B cell (primary cell): ENCODE data around the gene LTA4H. TPM values are rescaled to one million over a fixed set of nuclear protein-coding genes. Genes with fewer than 3 reads are reported as not detected.

Experiments
- ATAC-seq: fragments of 200-7000 bp; cut with Tn5 transposase; one replicate; pipeline ENCODE4 v1.10.0; 2021; ENCODE audit warnings: low read depth, mild to moderate bottlenecking, moderate number of reproducible peaks, moderate library complexity
- CTCF ChIA-PET: fragments of 350-600 bp; sonication (Branson Sonifier 250); formaldehyde crosslinking; loops from one replicate; lab custom pipeline; 2021; ENCODE audit warnings: antibody characterized with exemption, inconsistent platforms; lab: Charles Lee
- POLR2A ChIA-PET: fragments of 350-600 bp; sonication (Branson Sonifier 250); formaldehyde crosslinking; loops from one replicate; lab custom pipeline; 2021; ENCODE audit warnings: antibody characterized with exemption; lab: Charles Lee
- DNase-seq: peaks from one replicate; pipeline ENCODE4 v3.0.0; 2013
- H2AFZ ChIP-seq: 2 replicates; pipeline ENCODE4 v1.6.1; 2012; ENCODE audit warnings: mild to moderate bottlenecking, low read depth, low read length; ENCODE audit not compliant: insufficient read depth, poor library complexity, severe bottlenecking
- H3K27ac ChIP-seq, 2 donors: 1 replicate in 1 of 2; 2 replicates in 1 of 2; pipeline ENCODE4 v1.5.1; 2012 to 2013; ENCODE audit warnings: low read length in 2 of 2, mild to moderate bottlenecking in 2 of 2, moderate library complexity in 1 of 2
- H3K27me3 ChIP-seq, 4 experiments: fragments of 200-600 bp in 1 of 4; sonication (generic) in 1 of 4; replicated peaks in 1 of 4; 1 replicate in 2 of 4; 2 replicates in 2 of 4; pipeline versions ENCODE4 v1.6.1 to v1.7.0; 2013 to 2016; ENCODE audit warnings: low read length in 3 of 4, mild to moderate bottlenecking in 2 of 4, mixed read lengths in 1 of 4, moderate library complexity in 1 of 4; ENCODE audit not compliant: insufficient read depth in 4 of 4, control insufficient read depth in 3 of 4; ENCODE audit errors: control extremely low read depth in 1 of 4
- H3K36me3 ChIP-seq, 2 experiments: replicated peaks in 1 of 2; 1 replicate in 1 of 2; 2 replicates in 1 of 2; pipeline versions ENCODE4 v1.6.1 to v1.7.1; 2013; ENCODE audit warnings: low read length in 1 of 2; ENCODE audit not compliant: insufficient read depth in 2 of 2, control insufficient read depth in 1 of 2; ENCODE audit errors: control extremely low read depth in 1 of 2, extremely low read depth in 1 of 2
- H3K4me1 ChIP-seq, 2 donors: fragments of 200-600 bp in 1 of 2; sonication (generic) in 1 of 2; 1 replicate in 1 of 2; 2 replicates in 1 of 2; pipeline versions ENCODE4 v1.5.1 to v1.6.1; 2013 to 2017; ENCODE audit warnings: low read length in 2 of 2; ENCODE audit not compliant: control insufficient read depth in 2 of 2, insufficient read depth in 2 of 2
- H3K4me2 ChIP-seq: replicated peaks from 2 replicates; pipeline ENCODE3; 2012; ENCODE audit warnings: mild to moderate bottlenecking, low read depth, low read length; ENCODE audit not compliant: poor library complexity, severe bottlenecking
- H3K4me3 ChIP-seq, 5 experiments: fragments of 200-600 bp in 1 of 5; sonication (generic) in 1 of 5; 1 replicate in 3 of 5; 2 replicates in 2 of 5; pipeline versions ENCODE4 v1.5.1 to v1.7.0; 2011 to 2016; ENCODE audit warnings: low read length in 4 of 5, mild to moderate bottlenecking in 4 of 5, low read depth in 2 of 5, control low read depth in 1 of 5, moderate library complexity in 1 of 5; ENCODE audit not compliant: insufficient read depth in 1 of 5; ENCODE audit errors: control extremely low read depth in 1 of 5, extremely low read depth in 1 of 5
- H3K79me2 ChIP-seq: fragments of 200-600 bp; sonication (generic); one replicate; pipeline ENCODE4 v1.6.0; 2016; ENCODE audit warnings: low read length; ENCODE audit not compliant: control insufficient read depth, insufficient read depth
- H3K9ac ChIP-seq: fragments of 200-600 bp; sonication (generic); 2 replicates; pipeline ENCODE4 v1.6.1; 2017; ENCODE audit warnings: mild to moderate bottlenecking, low read length, moderate library complexity
- H3K9me3 ChIP-seq, 3 donors: one replicate each; pipeline versions ENCODE4 v1.6.1 to v1.7.1; 2013; ENCODE audit warnings: low read length in 2 of 3; ENCODE audit not compliant: control insufficient read depth in 2 of 3, insufficient read depth in 1 of 3; ENCODE audit errors: control extremely low read depth in 1 of 3
- H4K20me1 ChIP-seq: 2 replicates; pipeline ENCODE4 v1.6.0; 2012; ENCODE audit warnings: mild to moderate bottlenecking, low read length; ENCODE audit not compliant: insufficient read depth, control insufficient read depth, poor library complexity, severe bottlenecking
- H3K27ac Mint-ChIP-seq: one replicate; pipeline ENCODE4 v1.8.0; 2021; ENCODE audit warnings: mixed read lengths
- H3K27me3 Mint-ChIP-seq: one replicate; pipeline ENCODE4 v1.8.0; 2021; ENCODE audit warnings: mixed read lengths
- H3K4me1 Mint-ChIP-seq: one replicate; pipeline ENCODE4 v1.8.0; 2021; ENCODE audit warnings: mixed read lengths
- H3K4me3 Mint-ChIP-seq: one replicate; pipeline ENCODE4 v1.8.0; 2021; ENCODE audit warnings: mixed read lengths
- H3K9me3 Mint-ChIP-seq: one replicate; pipeline ENCODE4 v1.8.0; 2022; ENCODE audit warnings: mixed read lengths; ENCODE audit not compliant: insufficient read depth
- CTCF ChIP-seq: fragments of 200-600 bp; IDR thresholded peaks from one replicate; pipeline ENCODE4 v1.8.0; 2022; ENCODE audit warnings: antibody characterized with exemption, mild to moderate bottlenecking
- EZH2 ChIP-seq: IDR thresholded peaks from 2 replicates; pipeline ENCODE4 v1.6.1; 2012; ENCODE audit warnings: borderline replicate concordance, low read depth, mild to moderate bottlenecking, moderate library complexity, low read length; ENCODE audit not compliant: insufficient read depth, poor library complexity, severe bottlenecking
- WGBS: methylation state at CpG from one replicate; pipeline ENCODE4 v1.1.5; 2013; ENCODE audit warnings: missing lambda C conversion rate; ENCODE audit not compliant: insufficient coverage; 5-methylcytosine and 5-hydroxymethylcytosine counted together
- intact Hi-C: fragments of 100-400 bp; cut with micrococcal nuclease; formaldehyde crosslinking; loops from one replicate; pipeline ENCODE4 v1.10.0; 2022
- polyA minus RNA-seq: library from RNA; depleted of rRNA, polyadenylated mRNA; stranded (reverse); fragments of >200 nt; gene quantifications from 2 replicates; pipeline ENCODE4 v1.2.3, GENCODE V29; 2012
- polyA plus RNA-seq: library from polyadenylated mRNA; depleted of rRNA; stranded (reverse); fragments of >200 nt; gene quantifications from 2 replicates; pipeline ENCODE4 v1.2.3, GENCODE V29; 2012
- total RNA-seq, 2 donors: library from RNA; stranded (reverse); fragments of 120-200 nt in 1 of 2; gene quantifications; 1 replicate in 1 of 2; 2 replicates in 1 of 2; pipeline versions ENCODE4 v1.2.3 to v1.2.4, GENCODE V29; 2013 to 2022

Gene LTA4H
- total RNA-seq (158 and 167 TPM in 2 replicates), polyA plus RNA-seq (129 and 153 TPM in 2 replicates), polyA minus RNA-seq (105 and 129 TPM in 2 replicates)
- 279 TPM for total RNA-seq (2013)

DNA sequence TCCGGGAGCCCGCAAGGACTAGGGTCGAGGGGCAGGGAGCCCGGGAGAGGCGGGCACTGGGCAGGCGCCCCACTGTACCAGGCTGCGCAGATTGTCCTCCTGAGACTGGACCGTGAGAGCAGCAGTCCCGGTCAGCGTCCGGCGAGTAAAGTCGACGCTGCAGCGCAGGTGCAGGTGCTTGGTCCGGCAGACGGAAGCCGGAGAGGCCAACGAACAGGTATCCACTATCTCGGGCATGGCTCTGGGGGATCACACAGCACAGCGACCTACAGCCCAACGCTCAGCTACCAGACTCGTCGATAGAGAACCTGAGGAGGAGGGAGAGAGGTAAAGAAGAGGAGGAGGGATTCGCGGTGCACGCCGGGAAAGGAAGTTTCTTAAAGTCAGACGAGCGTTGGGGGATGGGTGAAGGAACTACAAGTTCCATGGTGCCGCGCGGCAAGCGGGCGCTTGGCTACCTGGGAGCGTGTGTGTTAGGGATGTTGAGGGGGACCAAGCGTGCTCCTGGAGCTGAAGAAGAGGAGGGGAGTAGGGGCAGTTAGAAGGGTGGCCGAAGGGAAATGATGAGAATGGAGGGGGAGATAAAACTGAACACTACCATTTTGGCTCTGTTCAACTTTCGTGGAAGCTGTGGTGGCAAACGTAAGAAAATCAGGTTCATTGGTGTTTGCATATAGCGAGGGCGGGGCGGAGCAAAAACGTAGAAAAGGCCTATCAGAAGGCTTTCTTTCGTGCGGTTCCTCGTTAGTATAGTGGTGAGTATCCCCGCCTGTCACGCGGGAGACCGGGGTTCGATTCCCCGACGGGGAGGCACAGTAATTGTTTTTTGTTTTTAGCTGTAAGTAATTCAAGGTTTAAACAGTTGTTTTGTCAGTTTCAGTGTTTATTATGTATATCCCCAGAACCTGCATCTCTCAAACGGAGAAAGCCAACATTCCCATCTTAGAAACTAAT, at the start of gene LTA4H:
Gene LTA4H, minus strand, starts transcription at position 305 of the 954 bp plus-strand sequence. Its CDS starts 68 bp downstream, at position 237.
- intact Hi-C loops = loop anchor here (1.0 to 10.0 kb wide), 10 partner anchors 10 to 872 kb away; partner anchors contain the start of genes AMDHD1, CCDC38, CDK17 and CFAP54
- Mint-ChIP-seq H3K4me1 (peaks cover 15% of the 10 kb centered on the region), H3K9me3 (no peaks in the 10 kb centered on the region), H3K27me3 (no peaks in the 10 kb centered on the region), H3K4me3 (no peak within 1 kb of the TSS), H3K27ac (no peak within 1 kb of the TSS)
- Histone ChIP-seq H3K4me3 (peak within 1 kb of the TSS; percentile 62 to 99 (median 92)), H3K27ac (peak within 1 kb of the TSS; percentile 64 to 69), H3K27me3 (no peaks in the 10 kb centered on the region), H2AFZ (peak within 1 kb of the TSS; percentile 95), H4K20me1 (peaks cover 22% of the 10 kb centered on the region), H3K36me3 (peaks cover 0 to 1% of the 10 kb centered on the region in 2 experiments), H3K4me2 (peak within 1 kb of the TSS; percentile 83), H3K9me3 (peaks cover 0 to 23% (median 9%) of the 10 kb centered on the region in 3 donors), H3K4me1 (peaks cover 40 to 44% of the 10 kb centered on the region in 2 donors), H3K79me2 (peaks cover 48% of the 10 kb centered on the region), H3K9ac (peak within 1 kb of the TSS; percentile 79)
- peak; percentile 100 for DNase-seq
- ChIA-PET CTCF (interaction anchor here (0.8 to 1.8 kb wide), 9 partner anchors 11 to 164 kb away, joined by 3 to 12 read pairs (median 3); partner anchors contain the start of genes AMDHD1 and CCDC38), POLR2A (interaction anchor here (0.5 to 1.8 kb wide), 10 partner anchors 9 to 1885 kb away, joined by 3 to 14 read pairs (median 4); partner anchors contain the start of genes AMDHD1 and CDK17)
- ATAC-seq = peak; percentile 90
- WGBS = under 1% methylated on average over 48 of the region's 55 CpGs
- TF ChIP-seq EZH2 (no peak), CTCF (no peak)
